Ecto neural progenitor cell (in vitro differentiated cells): ENCODE data around the gene XIRP1.
A peak's percentile ranks its signal among the peaks of the same experiment; 100 is the strongest.

Experiments
- DNase-seq: peaks from one replicate; pipeline ENCODE4 v3.0.0-alpha.2; 2018; ENCODE audit warnings: low spot score

The XIRP1 gene

GRCh38 chr3:39166932-39167532 lies 25.4 kb downstream of the XIRP1 start:
- DNase-seq: no peak

GRCh38 chr3:39166134-39166710 lies 26.2 kb downstream of the XIRP1 start:
- no peak for DNase-seq

- no peak for DNase-seq
These were observed 26.9 kb downstream of the XIRP1 start for GRCh38 chr3:39165518-39165917.

GRCh38 chr3:39164414-39164813 lies 28.0 kb downstream of the XIRP1 start:
- DNase-seq: no peak

- DNase-seq: no peak
These were observed 34.2 kb downstream of the XIRP1 start for GRCh38 chr3:39158148-39158715.

- no peak for DNase-seq
These were observed 35.0 kb downstream of the XIRP1 start for GRCh38 chr3:39157359-39157758.

- DNase-seq: no peak
These were observed 36.0 kb downstream of the XIRP1 start for GRCh38 chr3:39156421-39156820.

- DNase-seq: peak; percentile 79
These were observed 37.9 kb downstream of the XIRP1 start for GRCh38 chr3:39154280-39155021.

GRCh38 chr3:39153977-39154279 lies 38.5 kb downstream of the XIRP1 start:
- no peak for DNase-seq

GRCh38 chr3:39150803-39151631 lies 41.4 kb downstream of the XIRP1 start:
- DNase-seq: peak; percentile 77

GRCh38 chr3:39150148-39150802 lies 42.1 kb downstream of the XIRP1 start:
- no peak for DNase-seq

GRCh38 chr3:39149498-39150147 lies 42.8 kb downstream of the XIRP1 start:
- DNase-seq: no peak

GRCh38 chr3:39149059-39149455 lies 43.3 kb downstream of the XIRP1 start:
- no peak for DNase-seq

GRCh38 chr3:39148435-39149058 lies 43.8 kb downstream of the XIRP1 start:
- no peak for DNase-seq

GRCh38 chr3:39147711-39148434 lies 44.5 kb downstream of the XIRP1 start:
- DNase-seq: no peak

- no peak for DNase-seq
These were observed 45.5 kb downstream of the XIRP1 start for GRCh38 chr3:39146611-39147591.

- DNase-seq: no peak
These were observed 46.3 kb downstream of the XIRP1 start for GRCh38 chr3:39146083-39146501.

GRCh38 chr3:39144748-39145380 lies 47.5 kb downstream of the XIRP1 start:
- DNase-seq: no peak
